ENCODE data around the gene ELMO1.

ELMO1 gene

GRCh38 chr7:36847946-36848345 lies 600.7 kb downstream of the ELMO1 start:
- DNase-seq, result no peak

DNA sequence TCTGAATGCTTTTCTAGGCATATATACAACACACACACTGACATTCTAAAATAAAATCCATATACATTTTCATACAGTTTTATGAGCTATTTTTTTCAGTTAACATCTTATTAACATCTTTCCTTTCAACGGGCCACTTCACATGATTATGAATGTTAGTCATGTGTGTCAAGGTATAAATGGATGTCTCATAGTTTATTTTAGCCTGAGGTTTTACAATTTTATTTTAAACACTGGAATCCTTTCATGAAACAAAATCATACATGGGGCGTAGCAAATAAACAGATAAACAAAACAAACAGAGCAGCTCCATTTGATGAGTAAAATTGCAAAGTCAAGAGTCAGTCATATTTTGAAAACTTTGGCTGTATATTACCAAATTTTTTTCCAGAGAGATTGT lies 604.3 kb downstream of the ELMO1 start:
- DNase-seq, result no peak

DNA sequence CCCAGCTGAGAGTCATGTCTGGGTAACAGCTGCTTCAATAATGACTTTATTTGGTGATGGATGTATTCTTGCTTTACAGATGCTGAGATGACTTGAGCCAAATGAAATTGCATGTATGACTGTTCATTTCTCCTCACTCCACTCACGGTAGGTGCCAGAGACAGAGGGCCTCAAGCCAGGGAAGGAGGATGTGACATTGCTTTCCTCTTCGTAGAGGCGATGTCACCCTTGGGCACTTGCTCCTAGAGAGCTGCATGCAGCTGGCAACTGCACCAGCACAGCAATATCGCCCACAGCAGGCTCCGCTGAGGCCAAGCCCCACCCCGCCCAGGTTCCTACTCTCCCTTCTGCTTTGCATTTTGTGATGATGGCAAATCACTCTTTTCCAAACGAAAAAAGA lies 607.8 kb downstream of the ELMO1 start:
- DNase-seq, result no peak

- no peak for DNase-seq
Observed at GRCh38 chr7:36838616-36839225, 609.9 kb downstream of the ELMO1 start.

DNA sequence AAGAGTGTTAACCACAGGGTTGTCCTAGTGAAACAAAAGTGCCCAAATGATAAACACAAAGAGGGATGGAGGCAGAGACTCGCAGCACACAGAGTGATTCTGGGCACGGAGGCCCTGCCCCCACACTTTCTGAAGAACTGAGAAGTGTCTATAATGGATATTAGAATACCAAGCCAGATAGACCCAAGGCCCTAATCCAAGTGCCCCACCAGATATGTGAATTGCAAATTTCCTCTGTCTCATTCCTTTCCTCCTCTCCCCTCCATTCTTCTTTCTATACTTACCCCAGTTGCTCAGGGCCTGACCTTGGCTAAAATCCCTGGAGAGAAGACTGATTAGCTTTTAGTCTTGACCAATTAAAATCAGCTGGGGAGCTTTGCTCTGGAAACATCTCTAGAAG lies 617.6 kb downstream of the ELMO1 start:
- DNase-seq, result no peak

DNA sequence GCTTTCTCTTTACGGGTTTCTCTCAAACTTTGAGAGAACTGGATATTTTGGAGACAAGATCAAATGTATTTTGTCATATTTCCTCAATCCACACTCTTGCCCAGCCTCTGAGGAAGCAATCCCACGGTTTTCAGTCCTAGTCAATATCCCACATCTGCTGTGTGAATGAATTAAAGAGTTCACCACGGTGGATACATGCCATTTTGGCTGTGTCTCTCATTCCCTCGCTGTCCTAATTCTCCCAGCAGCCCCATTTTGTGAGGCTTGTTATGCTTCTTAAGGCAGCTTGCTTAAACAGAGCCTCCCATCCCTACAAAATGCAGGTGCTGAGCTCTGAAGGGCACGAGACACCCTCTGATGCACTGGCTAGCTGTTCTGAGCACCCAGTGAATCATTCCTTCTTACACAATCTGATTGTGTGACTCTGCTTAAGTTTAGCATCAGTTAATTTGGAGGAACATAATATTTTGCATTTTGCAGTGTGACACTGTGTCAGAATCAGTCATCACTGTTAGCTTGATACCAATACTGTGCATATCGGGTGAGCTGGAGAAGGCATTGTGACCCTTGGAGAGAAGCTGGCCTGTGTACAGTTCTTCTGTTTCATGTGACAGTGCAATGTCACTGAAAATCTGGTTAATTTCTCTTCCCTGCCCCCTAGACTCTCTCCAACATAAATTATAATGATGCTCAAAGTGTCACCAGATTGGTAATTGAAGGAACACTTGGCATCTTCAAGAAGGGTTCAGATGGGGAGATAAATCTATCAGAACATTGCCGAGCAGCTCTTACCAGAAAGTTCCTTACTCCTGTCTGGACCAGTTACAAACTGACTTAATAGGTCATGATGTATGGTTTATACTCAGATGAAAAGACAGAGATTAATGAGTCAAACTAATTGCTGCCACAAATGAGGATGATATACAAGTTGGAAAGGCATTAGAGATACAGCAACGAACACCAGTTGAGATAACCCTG lies 620.6 kb downstream of the ELMO1 start:
- DNase-seq, result peak; percentile 16

DNA sequence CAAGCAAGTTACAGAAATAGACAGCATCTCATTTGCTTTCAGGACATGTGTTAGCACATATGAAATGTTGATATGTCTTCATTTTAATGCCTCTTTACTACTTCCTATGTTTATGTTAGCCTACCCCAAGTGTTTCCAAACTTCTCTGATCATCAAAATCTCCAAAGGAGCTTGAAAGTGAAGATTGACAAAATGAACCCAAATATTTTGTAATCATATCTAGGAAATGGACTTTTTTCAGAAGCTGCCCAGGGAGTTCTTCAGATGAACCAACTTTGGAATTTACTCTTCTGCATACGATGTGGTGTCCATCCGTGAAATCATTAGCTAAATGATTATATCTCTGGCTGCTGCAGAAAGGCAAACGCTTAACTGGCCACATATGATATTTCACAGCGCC lies 623.2 kb downstream of the ELMO1 start:
- no peak for DNase-seq

DNA sequence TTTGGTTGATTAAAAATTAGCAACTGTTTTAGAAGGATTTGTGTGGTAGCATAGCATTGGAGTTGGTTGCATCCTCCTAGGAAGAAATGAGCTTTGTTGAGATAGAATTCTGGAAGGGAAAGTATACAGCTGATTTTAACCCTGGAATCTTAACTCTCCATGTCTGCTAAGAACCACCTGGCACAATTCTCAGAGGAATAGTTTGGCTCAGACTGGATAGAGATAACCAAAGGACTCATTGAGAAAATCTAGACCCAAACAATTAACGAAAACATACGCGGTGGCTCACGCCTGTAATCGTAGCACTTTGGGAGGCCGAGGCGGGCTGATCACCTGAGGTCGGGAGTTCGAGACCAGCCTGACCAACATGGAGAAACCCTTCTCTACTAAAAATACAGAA lies 625.3 kb downstream of the ELMO1 start:
- no peak for DNase-seq

DNA sequence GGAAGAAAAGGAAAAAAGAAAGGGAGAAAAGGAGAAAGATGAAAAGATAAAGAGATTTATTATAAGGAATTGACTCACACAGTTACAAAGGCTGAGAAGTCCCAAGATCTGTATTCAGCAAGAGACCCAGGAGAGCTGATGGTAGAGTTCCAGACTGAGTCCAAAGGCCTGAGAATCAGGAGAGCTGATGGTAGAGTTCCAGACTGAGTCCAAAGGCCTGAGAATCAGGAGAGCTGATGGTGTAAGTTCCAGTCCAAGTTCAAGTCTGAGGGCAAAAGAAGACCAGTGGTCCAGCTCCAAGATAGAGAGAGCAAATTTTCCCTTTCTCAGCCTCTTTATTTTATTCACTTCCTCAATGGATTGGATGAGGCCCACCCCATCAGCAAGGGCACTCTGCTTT lies 627.0 kb downstream of the ELMO1 start:
- DNase-seq, result no peak

DNA sequence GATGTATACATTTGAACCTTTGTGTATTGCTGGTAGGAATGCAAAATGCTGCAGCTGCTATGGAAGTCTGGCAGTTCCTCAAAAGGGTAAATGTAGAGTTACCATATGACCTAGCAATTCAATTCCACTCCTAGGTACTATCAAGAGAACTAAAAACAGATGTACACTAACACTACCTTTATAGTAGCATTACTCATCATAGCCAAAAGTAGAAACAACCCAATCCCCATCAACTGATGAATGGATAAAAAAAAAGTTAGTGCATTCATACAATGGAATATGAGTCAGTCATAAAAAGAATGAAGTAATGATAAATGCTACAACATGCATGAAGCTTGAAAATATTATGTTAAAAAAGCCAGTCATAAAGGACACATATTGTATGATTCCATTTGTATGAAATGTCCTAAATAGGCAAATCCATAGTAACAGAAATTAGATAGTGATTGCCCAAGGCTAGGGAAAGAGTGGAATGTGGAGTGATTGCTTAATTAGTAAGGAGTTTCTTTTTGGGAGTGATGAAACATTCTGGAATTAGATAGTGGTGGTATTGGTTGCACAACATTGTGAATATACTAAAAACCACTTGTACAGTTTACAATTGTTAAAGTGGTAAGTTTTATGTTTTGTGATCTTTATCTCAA lies 628.0 kb downstream of the ELMO1 start:
- no peak for DNase-seq

DNA sequence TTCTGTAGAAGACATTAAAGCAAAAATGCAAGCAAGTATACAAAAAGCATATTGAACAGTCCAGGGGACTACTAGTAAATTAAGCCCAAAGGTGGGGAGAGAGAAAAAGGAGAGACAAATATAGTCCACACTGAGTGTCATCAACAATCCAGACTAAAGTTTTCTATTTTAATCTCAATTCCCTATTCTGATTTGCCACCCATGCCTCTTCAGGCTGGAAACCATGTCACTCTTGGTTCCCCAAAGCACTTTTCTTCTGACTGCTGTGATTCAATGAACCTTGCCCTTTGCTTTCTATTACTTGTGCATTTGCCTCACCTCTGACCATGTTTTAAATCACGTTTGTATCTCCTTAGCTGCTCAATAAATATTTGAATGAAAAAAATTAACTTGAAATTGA lies 629.0 kb downstream of the ELMO1 start:
- no peak for DNase-seq

GRCh38 chr7:36814311-36814710 lies 634.4 kb downstream of the ELMO1 start:
- no peak for DNase-seq

- DNase-seq, result no peak
Observed at GRCh38 chr7:36811807-36812206, 636.9 kb downstream of the ELMO1 start.

- no peak for DNase-seq
Observed at GRCh38 chr7:36810489-36810888, 638.2 kb downstream of the ELMO1 start.

DNA sequence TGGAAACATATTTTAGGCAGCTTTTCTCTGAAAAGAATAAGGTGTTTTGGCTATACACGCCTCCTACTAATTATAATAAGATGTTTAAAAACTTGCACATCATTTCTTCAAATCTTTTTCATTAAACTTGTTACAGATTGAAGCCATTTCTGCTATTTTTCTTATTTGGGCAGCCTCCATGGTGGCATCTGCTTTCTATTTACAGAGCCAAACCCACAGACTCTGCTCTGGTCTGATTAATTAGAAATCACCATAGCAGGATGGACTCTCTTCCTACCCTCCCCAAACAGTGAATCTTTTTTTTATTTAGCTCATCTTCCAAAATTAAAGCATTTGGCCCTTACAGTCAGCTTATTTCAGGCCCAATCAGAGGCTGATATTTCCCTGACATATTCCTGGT lies 638.6 kb downstream of the ELMO1 start:
- no peak for DNase-seq

DNA sequence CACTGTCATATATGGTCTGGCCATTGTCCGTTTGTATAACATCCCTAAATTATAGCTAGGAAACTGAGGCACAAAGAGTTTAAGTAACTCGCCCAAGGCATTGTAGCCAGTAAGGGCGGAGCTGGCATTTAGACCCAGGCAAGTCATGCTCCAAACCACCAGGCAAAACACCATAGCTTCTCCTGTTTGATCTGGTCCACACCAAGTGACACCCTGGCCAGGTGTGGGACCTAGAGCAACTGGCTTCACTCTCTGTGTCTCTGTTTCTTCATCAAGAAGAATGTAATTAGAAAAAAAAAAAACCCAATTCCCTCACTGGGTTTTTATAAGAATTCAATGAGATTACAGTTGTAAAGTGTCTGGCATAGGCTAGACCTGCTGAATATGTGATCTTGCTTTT lies 639.2 kb downstream of the ELMO1 start:
- no peak for DNase-seq

DNA sequence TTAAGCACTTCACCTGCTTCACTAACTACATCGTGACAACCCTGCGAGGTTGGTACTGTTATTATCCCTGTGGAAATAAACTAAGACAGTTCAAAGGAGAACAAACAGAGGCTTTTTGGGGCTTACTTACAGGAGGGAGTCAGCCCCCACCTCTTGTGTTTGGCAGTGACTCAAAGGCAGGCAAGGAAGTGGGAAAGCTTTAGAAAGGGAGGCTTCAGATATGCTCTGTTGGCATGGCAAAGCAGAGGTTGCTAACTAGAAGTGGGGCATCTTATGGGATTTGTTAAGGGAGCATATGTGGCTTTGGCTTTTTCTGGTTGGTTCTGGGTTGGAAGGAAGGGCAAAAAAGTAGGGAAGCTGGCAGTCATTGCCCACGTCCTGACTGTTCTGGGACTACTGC lies 639.6 kb downstream of the ELMO1 start:
- DNase-seq, result no peak

GRCh38 chr7:36806891-36807290 lies 641.8 kb downstream of the ELMO1 start:
- no peak for DNase-seq

All from CD4-positive, alpha-beta T cell treated with Interleukin-15 for 1 hour (primary cell).